ENCODE data around the gene GOLGB1.

GOLGB1 gene

GRCh38 chr3:121649645-121650044 is 99.9 kb downstream of the GOLGB1 start:
- no peak overlapping the region for H3K4me3 ChIP-seq (ENCODE audit: low read depth, low read length)
- CTCF ChIA-PET = no interaction called here
- TF ChIP-seq, protein P1, sequence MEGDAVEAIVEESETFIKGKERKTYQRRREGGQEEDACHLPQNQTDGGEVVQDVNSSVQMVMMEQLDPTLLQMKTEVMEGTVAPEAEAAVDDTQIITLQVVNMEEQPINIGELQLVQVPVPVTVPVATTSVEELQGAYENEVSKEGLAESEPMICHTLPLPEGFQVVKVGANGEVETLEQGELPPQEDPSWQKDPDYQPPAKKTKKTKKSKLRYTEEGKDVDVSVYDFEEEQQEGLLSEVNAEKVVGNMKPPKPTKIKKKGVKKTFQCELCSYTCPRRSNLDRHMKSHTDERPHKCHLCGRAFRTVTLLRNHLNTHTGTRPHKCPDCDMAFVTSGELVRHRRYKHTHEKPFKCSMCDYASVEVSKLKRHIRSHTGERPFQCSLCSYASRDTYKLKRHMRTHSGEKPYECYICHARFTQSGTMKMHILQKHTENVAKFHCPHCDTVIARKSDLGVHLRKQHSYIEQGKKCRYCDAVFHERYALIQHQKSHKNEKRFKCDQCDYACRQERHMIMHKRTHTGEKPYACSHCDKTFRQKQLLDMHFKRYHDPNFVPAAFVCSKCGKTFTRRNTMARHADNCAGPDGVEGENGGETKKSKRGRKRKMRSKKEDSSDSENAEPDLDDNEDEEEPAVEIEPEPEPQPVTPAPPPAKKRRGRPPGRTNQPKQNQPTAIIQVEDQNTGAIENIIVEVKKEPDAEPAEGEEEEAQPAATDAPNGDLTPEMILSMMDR (IDR thresholded peaks at IDR 0.05; ENCODE audit: insufficient read depth, low read length, missing control alignments) = no peak
- POLR2A ChIA-PET = no interaction called here
- DNase-seq (ENCODE audit: low read depth, low spot score) = no peak

DNA sequence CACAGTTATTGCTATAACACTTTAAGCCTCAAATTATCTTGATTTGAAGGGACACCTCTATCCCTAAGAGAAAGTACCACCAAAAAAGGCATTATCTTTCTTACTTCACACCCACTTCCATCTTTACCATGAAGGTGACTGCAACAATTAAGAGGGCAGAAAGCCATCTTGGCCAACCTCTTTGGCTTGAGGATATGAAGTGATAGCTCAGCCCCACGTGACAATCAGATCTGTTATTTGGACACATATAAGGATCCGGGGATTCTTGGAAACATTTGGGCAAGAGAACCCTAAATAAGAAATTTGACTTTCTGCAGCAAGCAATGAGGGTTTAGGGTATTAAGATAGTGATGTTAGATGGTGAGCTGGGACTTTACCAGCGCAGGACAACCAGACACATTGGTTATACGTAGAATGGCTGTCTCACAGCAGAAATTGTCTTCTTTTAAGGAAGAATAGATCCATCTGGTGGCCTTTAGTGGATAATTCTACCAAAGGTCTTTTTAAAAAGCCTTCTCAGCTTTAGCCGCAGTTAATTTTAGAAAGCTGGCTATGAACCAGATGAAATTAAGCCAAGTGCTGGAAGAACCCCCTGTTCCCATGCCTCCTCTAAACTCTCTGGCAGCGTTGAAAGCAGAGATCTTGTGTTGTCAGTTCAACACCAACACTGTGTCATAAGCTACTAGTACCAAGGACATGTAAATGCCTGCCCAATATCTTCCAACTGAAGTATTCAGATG is 101.2 kb downstream of the GOLGB1 start:
- no peak overlapping the region for H3K4me3 ChIP-seq (ENCODE audit: low read depth, low read length)
- ChIA-PET CTCF (no interaction called here), POLR2A (no interaction called here)
- no peak for DNase-seq (ENCODE audit: low read depth, low spot score)
- TF ChIP-seq, protein P1 (IDR thresholded peaks at IDR 0.05; ENCODE audit: insufficient read depth, low read length, missing control alignments) = no peak

DNA sequence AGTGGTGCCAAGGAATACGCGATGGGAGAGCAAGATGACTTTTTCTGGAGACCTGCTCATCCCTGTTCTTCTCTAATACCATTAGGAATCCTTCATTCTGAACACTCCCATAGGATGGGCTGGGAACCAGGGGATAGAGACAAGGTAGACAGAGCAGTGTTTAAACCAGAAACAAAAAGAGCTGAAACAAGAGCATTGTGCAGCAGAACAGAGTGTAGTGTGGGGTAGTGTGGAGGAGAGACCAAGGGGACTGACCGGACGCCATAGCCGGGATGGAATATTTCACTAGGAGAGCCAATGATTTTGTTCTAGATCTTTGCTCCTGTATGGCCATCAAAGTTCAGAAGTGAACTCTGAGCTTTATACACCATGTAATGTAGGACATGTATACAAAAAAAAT is 104.5 kb downstream of the GOLGB1 start:
- CTCF ChIA-PET = no interaction called here
- POLR2A ChIA-PET = no interaction called here
- TF ChIP-seq, protein P1 (IDR thresholded peaks at IDR 0.05; ENCODE audit: insufficient read depth, low read length, missing control alignments) = no peak
- H3K4me3 ChIP-seq (ENCODE audit: low read depth, low read length) = no peak overlapping the region
- DNase-seq (ENCODE audit: low read depth, low spot score) = no peak

GRCh38 chr3:121642601-121643314 is 106.8 kb downstream of the GOLGB1 start:
- ChIA-PET CTCF (no interaction called here), POLR2A (no interaction called here)
- no peak for DNase-seq (ENCODE audit: low read depth, low spot score)
- no peak overlapping the region for H3K4me3 ChIP-seq (ENCODE audit: low read depth, low read length)
- TF ChIP-seq, protein P1 (IDR thresholded peaks at IDR 0.05; ENCODE audit: insufficient read depth, low read length, missing control alignments) = no peak

DNA sequence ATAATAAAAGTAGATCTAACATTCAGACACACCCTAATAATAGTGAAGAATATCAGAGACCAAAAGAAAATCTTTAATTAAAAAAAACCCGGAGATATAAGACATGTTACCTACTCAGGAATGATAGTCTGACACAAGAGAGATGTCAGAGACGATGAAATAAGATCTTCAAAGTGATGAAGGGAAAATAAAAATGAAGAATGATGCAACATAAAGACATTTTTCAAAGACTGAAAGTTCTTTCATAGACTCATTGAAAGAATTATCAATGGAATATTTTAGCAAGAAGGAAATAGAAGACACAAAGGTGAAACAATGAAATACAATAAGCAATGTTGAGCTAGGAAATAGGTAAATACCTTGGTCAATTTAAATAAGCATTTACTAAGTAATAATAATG is 108.4 kb downstream of the GOLGB1 start:
- no peak for DNase-seq (ENCODE audit: low read depth, low spot score)
- ChIA-PET CTCF (no interaction called here), POLR2A (no interaction called here)
- H3K4me3 ChIP-seq (ENCODE audit: low read depth, low read length) = no peak overlapping the region
- TF ChIP-seq, protein P1 (IDR thresholded peaks at IDR 0.05; ENCODE audit: insufficient read depth, low read length, missing control alignments) = no peak

- CTCF ChIA-PET = no interaction called here
- TF ChIP-seq, protein P1 (IDR thresholded peaks at IDR 0.05; ENCODE audit: insufficient read depth, low read length, missing control alignments) = no peak
- POLR2A ChIA-PET = no interaction called here
- H3K4me3 ChIP-seq (ENCODE audit: low read depth, low read length) = no peak overlapping the region
- no peak for DNase-seq (ENCODE audit: low read depth, low spot score)
Measured at GRCh38 chr3:121637922-121638321, 111.6 kb downstream of the GOLGB1 start.

Data from AG04449 (cell line).